Spinal cord (tissue), 10 donors: ENCODE measurements around the gene CD40LG. TPM values are rescaled to one million over a fixed set of nuclear protein-coding genes. Genes with fewer than 3 reads are reported as not detected.

Source experiments
- DNase-seq, 6 donors: peaks; one replicate each; pipeline versions ENCODE4 v3.0.0 to v3.0.0-alpha.2; 2013 to 2015; ENCODE audit warnings: low spot score in 6 of 6, low read depth in 4 of 6
- H3K27ac ChIP-seq: one replicate; pipeline ENCODE4 v1.5.1; 2013; ENCODE audit warnings: low read depth, low read length, control low read depth
- H3K27me3 ChIP-seq: one replicate; pipeline ENCODE4 v1.6.1; 2013; ENCODE audit warnings: low read length; ENCODE audit not compliant: control insufficient read depth, insufficient read depth
- H3K36me3 ChIP-seq: one replicate; pipeline ENCODE4 v1.6.1; 2013; ENCODE audit warnings: low read length; ENCODE audit not compliant: control insufficient read depth, insufficient read depth
- H3K4me1 ChIP-seq: one replicate; pipeline ENCODE4 v1.6.1; 2013; ENCODE audit warnings: low read length; ENCODE audit not compliant: control insufficient read depth, insufficient read depth
- H3K4me3 ChIP-seq: one replicate; pipeline ENCODE4 v1.5.1; 2013; ENCODE audit warnings: low read depth, low read length, control low read depth
- H3K9me3 ChIP-seq: one replicate; pipeline ENCODE4 v1.6.1; 2013; ENCODE audit warnings: low read length; ENCODE audit not compliant: control insufficient read depth, insufficient read depth
- WGBS: methylation state at CpG from one replicate; pipeline ENCODE4 v1.1.5; 2013; ENCODE audit warnings: missing lambda C conversion rate; ENCODE audit not compliant: insufficient coverage; 5-methylcytosine and 5-hydroxymethylcytosine counted together
- polyA plus RNA-seq, 2 donors: library from polyadenylated mRNA; unstranded; fragments of 120-200 nt; gene quantifications; one replicate each; pipeline ENCODE4 v1.2.1, GENCODE V29; 2013; ENCODE audit not compliant: insufficient read length in 2 of 2
- total RNA-seq, 2 donors: library from RNA; depleted of rRNA in 1 of 2; stranded (reverse); fragments of 120-200 nt in 1 of 2; fragments of >200 nt in 1 of 2; gene quantifications; one replicate each; pipeline versions ENCODE4 v1.2.3 to v1.2.4, GENCODE V29; 2013 to 2014
- donor health status: healthy.

CD40LG gene
- total and polyA plus RNA-seq, 4 donors = 0.10 TPM; not detected in 3

GRCh38 chrX:136662976-136663375, 15.0 kb downstream of the CD40LG start:
- Histone ChIP-seq H3K27ac (no peak overlapping the region), H3K4me1 (no peaks in the 10 kb centered on the region), H3K36me3 (no peaks in the 10 kb centered on the region), H3K4me3 (no peak overlapping the region), H3K27me3 (no peaks in the 10 kb centered on the region), H3K9me3 (peaks cover 4% of the 10 kb centered on the region)
- WGBS = no CpG with 5 or more reads among the region's 1 CpG
- DNase-seq = no peak

GRCh38 chrX:136665258-136665900, 17.4 kb downstream of the CD40LG start:
- no CpG with 5 or more reads among the region's 6 CpGs for WGBS
- H3K36me3 ChIP-seq = no peaks in the 10 kb centered on the region
- no peaks in the 10 kb centered on the region for H3K4me1 ChIP-seq

GRCh38 chrX:136666088-136666487, 18.1 kb downstream of the CD40LG start:
- Histone ChIP-seq H3K9me3 (peaks cover 4% of the 10 kb centered on the region), H3K27me3 (no peaks in the 10 kb centered on the region), H3K4me3 (no peak overlapping the region), H3K36me3 (no peaks in the 10 kb centered on the region), H3K4me1 (no peaks in the 10 kb centered on the region), H3K27ac (no peak overlapping the region)
- WGBS = 80% methylated on average over 1 of the region's 1 CpG
- DNase-seq = no peak

More at GRCh38 chrX:136665258-136665900, 17.4 kb downstream of the CD40LG start:
- DNase-seq = no peak
- Histone ChIP-seq H3K4me3 (no peak overlapping the region), H3K27me3 (no peaks in the 10 kb centered on the region), H3K27ac (no peak overlapping the region), H3K9me3 (peaks cover 4% of the 10 kb centered on the region)

DNA sequence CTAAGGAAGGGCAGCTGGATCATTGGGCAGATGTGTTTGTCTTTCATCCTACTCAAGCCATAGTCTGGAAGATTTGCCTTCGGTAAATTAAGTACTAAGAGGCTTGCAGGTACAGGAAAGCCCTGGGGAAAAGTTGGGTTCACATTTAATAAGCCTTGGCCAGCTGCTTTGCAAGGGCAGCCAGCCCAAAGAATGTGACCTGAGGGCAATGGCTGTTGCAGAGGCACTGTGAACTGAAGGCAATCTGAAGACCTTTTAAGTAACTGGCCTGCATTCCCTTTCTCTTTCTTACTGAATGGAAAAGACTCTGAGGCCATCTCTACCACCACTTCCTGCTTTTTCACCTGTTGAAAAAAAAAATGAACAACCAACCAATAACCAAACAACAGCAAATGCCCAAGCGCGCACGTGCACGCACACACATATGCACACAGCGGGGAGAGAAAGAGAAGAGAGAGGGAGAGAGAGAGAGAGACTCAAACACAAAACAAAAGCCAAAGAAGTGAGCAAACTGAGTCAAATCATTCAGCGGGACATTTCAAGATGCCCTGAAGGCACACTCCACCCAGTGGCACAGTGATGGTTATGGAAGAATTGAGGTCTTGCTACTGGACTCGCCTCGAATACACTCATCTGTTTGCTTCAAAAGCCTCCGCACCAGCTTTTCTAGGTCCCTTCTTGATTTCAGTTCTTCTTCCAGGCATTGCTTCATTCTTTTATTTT, 19.6 kb downstream of the CD40LG start:
- H3K4me3 ChIP-seq = no peak overlapping the region

GRCh38 chrX:136671006-136671610, 23.1 kb downstream of the CD40LG start:
- no peaks in the 10 kb centered on the region for H3K4me1 ChIP-seq
- H3K27ac ChIP-seq = no peak overlapping the region
- H3K9me3 ChIP-seq = no peaks in the 10 kb centered on the region
- H3K36me3 ChIP-seq = peaks cover 3% of the 10 kb centered on the region
- DNase-seq = no peak
- H3K27me3 ChIP-seq = peaks cover 2% of the 10 kb centered on the region
- H3K4me3 ChIP-seq = no peak overlapping the region
- 67% methylated on average over 1 of the region's 3 CpGs for WGBS

More for the DNA sequence above, 19.6 kb downstream of the CD40LG start:
- Histone ChIP-seq H3K9me3 (peaks cover 4% of the 10 kb centered on the region), H3K27me3 (no peaks in the 10 kb centered on the region), H3K4me1 (no peaks in the 10 kb centered on the region), H3K27ac (no peak overlapping the region), H3K36me3 (no peaks in the 10 kb centered on the region)
- 100% methylated on average over 2 of the region's 10 CpGs for WGBS
- DNase-seq = no peak

GRCh38 chrX:136674270-136674985, 26.5 kb downstream of the CD40LG start:
- Histone ChIP-seq H3K9me3 (no peaks in the 10 kb centered on the region), H3K4me3 (no peak overlapping the region), H3K4me1 (no peaks in the 10 kb centered on the region), H3K27me3 (peaks cover 2% of the 10 kb centered on the region), H3K27ac (no peak overlapping the region), H3K36me3 (peaks cover 3% of the 10 kb centered on the region)
- DNase-seq = no peak
- WGBS = 90% methylated on average over 1 of the region's 5 CpGs

GRCh38 chrX:136679531-136679930, 31.6 kb downstream of the CD40LG start:
- no peak overlapping the region for H3K27ac ChIP-seq
- peak in 2 of 6 donors; percentile 10 to 38 for DNase-seq
- H3K36me3 ChIP-seq = no peaks in the 10 kb centered on the region
- no peak overlapping the region for H3K4me3 ChIP-seq
- H3K27me3 ChIP-seq = peaks cover 2% of the 10 kb centered on the region
- H3K4me1 ChIP-seq = no peaks in the 10 kb centered on the region
- 32% methylated on average over 5 of the region's 6 CpGs for WGBS
- no peaks in the 10 kb centered on the region for H3K9me3 ChIP-seq

GRCh38 chrX:136684120-136684519, 36.2 kb downstream of the CD40LG start:
- Histone ChIP-seq H3K36me3 (no peaks in the 10 kb centered on the region), H3K4me1 (no peaks in the 10 kb centered on the region), H3K27me3 (no peaks in the 10 kb centered on the region), H3K4me3 (no peak overlapping the region), H3K27ac (no peak overlapping the region), H3K9me3 (no peaks in the 10 kb centered on the region)
- 64% methylated on average over 4 of the region's 5 CpGs for WGBS
- no peak for DNase-seq

GRCh38 chrX:136687457-136687856, 39.5 kb downstream of the CD40LG start:
- no peak for DNase-seq
- Histone ChIP-seq H3K4me1 (no peaks in the 10 kb centered on the region), H3K27me3 (peaks cover 3% of the 10 kb centered on the region), H3K9me3 (no peaks in the 10 kb centered on the region), H3K4me3 (no peak overlapping the region), H3K27ac (no peak overlapping the region), H3K36me3 (no peaks in the 10 kb centered on the region)
- WGBS = no CpG with 5 or more reads among the region's 1 CpG
